GM12878 (cell line): Measurements from ENCODE around the gene DCAF15.

Source experiments
- CEBPZ ChIP-seq: fragments of 150-350 bp; IDR thresholded peaks from 2 replicates; pipeline ENCODE4 v1.6.1; 2016; ENCODE audit warnings: low read depth, low read length
- CTCF ChIP-seq, 3 experiments: IDR thresholded peaks in 2 of 3; conservative IDR thresholded peaks in 1 of 3; 2 replicates each; pipeline ENCODE4 v1.5.1; 2011; ENCODE audit warnings: low read depth in 3 of 3, low read length in 3 of 3, mild to moderate bottlenecking in 3 of 3, control low read depth in 2 of 3, moderate library complexity in 2 of 3, inconsistent platforms in 1 of 3, mixed read lengths in 1 of 3; ENCODE audit not compliant: control insufficient read depth in 2 of 3, insufficient read depth in 1 of 3; ENCODE audit errors: extremely low read depth in 1 of 3
- CUX1 ChIP-seq: IDR thresholded peaks from 2 replicates; pipeline ENCODE4 v1.6.1; 2012; ENCODE audit warnings: improper control_type of control experiment, low read depth, low read length; ENCODE audit not compliant: insufficient replicate concordance
- NFIC ChIP-seq: IDR thresholded peaks from 2 replicates; pipeline ENCODE4 v1.6.1; 2012; ENCODE audit warnings: low read depth, mild to moderate bottlenecking, inconsistent platforms, low read length, moderate library complexity

- TF ChIP-seq NFIC (no peak), CEBPZ (no peak), CUX1 (no peak), CTCF (IDR thresholded peaks at IDR 0.05 in 2 of 3, conservative IDR thresholded peaks at IDR 0.05 in 1 of 3; ENCODE audit: control insufficient read depth in 2 of 3, extremely low read depth in 1 of 3, insufficient read depth in 1 of 3, low read depth in 3 of 3, low read length in 3 of 3) (no peak)
These were observed 12.5 kb downstream of the DCAF15 start for GRCh38 chr19:13964776-13965175.
